ENCODE data around the gene DNAJA3. TPM values are rescaled to one million over a fixed set of nuclear protein-coding genes. Genes with fewer than 3 reads are reported as not detected.

The DNAJA3 gene
- total RNA-seq, 1 donor from 2014 or later = 35.2 TPM

GRCh38 chr16:4505356-4506147, 79.9 kb downstream of the DNAJA3 start:
- DNase-seq (ENCODE audit: extremely low read depth, low read depth, low spot score) = no peak

Other genes starting within 250 kb of the DNAJA3 start
- gene SRL, start 183.8 kb upstream of the DNAJA3 start, total RNA-seq = 0.06 and 0.10 TPM in 2 replicates
- 4.2 and 4.8 TPM in 2 replicates for gene TFAP4, start 152.8 kb upstream of the DNAJA3 start, total RNA-seq
- gene GLIS2, start 109.8 kb upstream of the DNAJA3 start, total RNA-seq = 3.1 and 5.9 TPM in 2 replicates
- 35.3 and 57.8 TPM in 2 replicates for gene PAM16, start 74.5 kb upstream of the DNAJA3 start, total RNA-seq
- 5.7 and 6.8 TPM in 2 replicates for gene VASN, start 54.0 kb upstream of the DNAJA3 start, total RNA-seq
- gene CORO7, start 9.3 kb upstream of the DNAJA3 start, total RNA-seq = 79.0 and 96.6 TPM in 2 replicates
- 48.4 and 51.2 TPM in 2 replicates for gene NMRAL1, start 48.8 kb downstream of the DNAJA3 start, total RNA-seq
- gene HMOX2, start 50.5 kb downstream of the DNAJA3 start, total RNA-seq = 128 and 147 TPM in 2 replicates
- 24.6 and 27.4 TPM in 2 replicates for gene CDIP1, start 112.9 kb downstream of the DNAJA3 start, total RNA-seq
- not detected in 2 replicates for gene C16orf96, start 130.5 kb downstream of the DNAJA3 start, total RNA-seq
- 9.9 and 19.7 TPM in 2 replicates for gene UBALD1, start 189.0 kb downstream of the DNAJA3 start, total RNA-seq
- 80.6 and 87.1 TPM in 2 replicates for gene MGRN1, start 199.0 kb downstream of the DNAJA3 start, total RNA-seq